SK-N-SH treated with all-trans-retinoic acid at 6 μM for 48 hours (cell line): Measurements from ENCODE around the gene DGCR6.

Experiments
- ARNTL ChIP-seq: fragments of 450-650 bp; formaldehyde crosslinking; IDR thresholded peaks from 2 replicates; pipeline ENCODE4 v1.5.0; 2020; ENCODE audit warnings: low read depth, mild to moderate bottlenecking, moderate library complexity, borderline replicate concordance
- BACH2 ChIP-seq: fragments of 250-450 bp; sonication (Bioruptor Pico); IDR thresholded peaks from 2 replicates; pipeline ENCODE4 v1.9.0; 2021; ENCODE audit warnings: mild to moderate bottlenecking, borderline replicate concordance
- ESRRG ChIP-seq: fragments of 250-450 bp; sonication (Bioruptor Pico); IDR thresholded peaks from 2 replicates; pipeline ENCODE4 v1.6.1; 2021; ENCODE audit warnings: mild to moderate bottlenecking
- PPARA ChIP-seq: fragments of 250-450 bp; sonication (Bioruptor Pico); IDR thresholded peaks from 2 replicates; pipeline ENCODE4 v1.5.0; 2020; ENCODE audit warnings: mild to moderate bottlenecking, borderline replicate concordance
- TOX ChIP-seq: fragments of 250-450 bp; sonication (Bioruptor Pico); IDR thresholded peaks from 2 replicates; pipeline ENCODE4 v1.8.0; 2021; ENCODE audit warnings: mild to moderate bottlenecking, moderate library complexity, borderline replicate concordance
- ZFP3 ChIP-seq: fragments of 250-450 bp; sonication (Bioruptor Pico); IDR thresholded peaks from 2 replicates; pipeline ENCODE4 v1.5.0; 2020; ENCODE audit warnings: mild to moderate bottlenecking, moderate library complexity
- ZFP30 ChIP-seq: fragments of 450-650 bp; formaldehyde crosslinking; IDR thresholded peaks from 2 replicates; pipeline ENCODE4 v1.5.0; 2022; ENCODE audit warnings: mild to moderate bottlenecking, moderate library complexity
- ZNF565 ChIP-seq: fragments of 450-650 bp; formaldehyde crosslinking; conservative IDR thresholded peaks from 2 replicates; pipeline ENCODE4 v1.5.0; 2020; ENCODE audit warnings: low read depth, mild to moderate bottlenecking, moderate library complexity
- ZNF8 ChIP-seq: fragments of 450-650 bp; formaldehyde crosslinking; IDR thresholded peaks from 2 replicates; pipeline ENCODE4 v1.5.0; 2020; ENCODE audit warnings: mild to moderate bottlenecking, moderate library complexity
- TF ChIP-seq, protein P1 (sequence below): fragments of 250-450 bp; sonication (Bioruptor Pico); IDR thresholded peaks from 2 replicates; pipeline ENCODE4 v1.5.0; 2020; ENCODE audit warnings: mild to moderate bottlenecking, moderate library complexity
- TF ChIP-seq, protein P2 (sequence below): fragments of 250-450 bp; sonication (Bioruptor Pico); IDR thresholded peaks from 2 replicates; pipeline ENCODE4 v1.8.0; 2020; ENCODE audit warnings: mild to moderate bottlenecking, moderate library complexity, borderline replicate concordance
- TF ChIP-seq, protein P3 (sequence below): fragments of 250-450 bp; sonication (Bioruptor Pico); IDR thresholded peaks from 2 replicates; pipeline ENCODE4 v1.5.1; 2020; ENCODE audit warnings: low read depth, mild to moderate bottlenecking, moderate library complexity

DNA sequence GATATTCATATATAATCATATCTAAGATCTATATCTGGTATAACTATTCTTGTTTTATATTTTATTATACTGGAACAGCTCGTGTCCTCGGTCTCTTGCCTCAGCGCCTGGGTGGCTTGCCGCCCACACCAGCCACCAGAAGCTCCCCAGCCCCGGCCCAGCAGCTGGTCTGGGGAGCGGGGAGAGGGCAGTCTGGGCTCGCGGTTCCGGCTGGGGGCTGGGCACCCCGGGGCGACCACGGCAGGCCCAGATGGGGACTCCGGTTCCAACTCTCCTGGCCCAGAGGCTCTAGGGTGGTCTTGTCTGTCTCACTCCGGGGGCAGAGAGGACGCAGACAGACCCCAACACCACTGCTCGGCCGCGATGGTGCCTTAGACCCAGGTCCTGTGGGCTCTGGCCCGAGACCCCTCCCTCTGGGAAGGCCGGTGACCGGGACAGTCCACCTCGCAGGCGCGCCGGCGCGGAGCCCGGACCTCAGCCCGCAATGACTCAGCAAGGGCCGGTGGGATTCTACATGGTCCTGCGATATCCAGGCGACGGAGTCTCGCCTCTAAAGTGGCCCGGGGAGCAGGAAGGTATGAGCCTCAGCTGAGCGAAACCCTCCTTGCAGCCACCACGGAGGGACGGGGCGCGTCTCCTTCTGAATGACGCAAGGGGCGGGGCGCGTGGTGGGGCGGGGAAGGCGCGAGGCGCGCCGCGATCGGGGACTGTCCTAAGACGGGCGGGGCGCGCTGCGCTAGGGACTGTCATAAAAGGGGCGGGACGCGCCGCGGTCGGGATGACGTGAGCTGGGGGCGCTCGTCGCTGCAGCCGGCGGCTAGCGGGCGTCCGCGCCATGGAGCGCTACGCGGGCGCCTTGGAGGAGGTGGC lies at the start of gene DGCR6:
- TF ChIP-seq, protein P1, sequence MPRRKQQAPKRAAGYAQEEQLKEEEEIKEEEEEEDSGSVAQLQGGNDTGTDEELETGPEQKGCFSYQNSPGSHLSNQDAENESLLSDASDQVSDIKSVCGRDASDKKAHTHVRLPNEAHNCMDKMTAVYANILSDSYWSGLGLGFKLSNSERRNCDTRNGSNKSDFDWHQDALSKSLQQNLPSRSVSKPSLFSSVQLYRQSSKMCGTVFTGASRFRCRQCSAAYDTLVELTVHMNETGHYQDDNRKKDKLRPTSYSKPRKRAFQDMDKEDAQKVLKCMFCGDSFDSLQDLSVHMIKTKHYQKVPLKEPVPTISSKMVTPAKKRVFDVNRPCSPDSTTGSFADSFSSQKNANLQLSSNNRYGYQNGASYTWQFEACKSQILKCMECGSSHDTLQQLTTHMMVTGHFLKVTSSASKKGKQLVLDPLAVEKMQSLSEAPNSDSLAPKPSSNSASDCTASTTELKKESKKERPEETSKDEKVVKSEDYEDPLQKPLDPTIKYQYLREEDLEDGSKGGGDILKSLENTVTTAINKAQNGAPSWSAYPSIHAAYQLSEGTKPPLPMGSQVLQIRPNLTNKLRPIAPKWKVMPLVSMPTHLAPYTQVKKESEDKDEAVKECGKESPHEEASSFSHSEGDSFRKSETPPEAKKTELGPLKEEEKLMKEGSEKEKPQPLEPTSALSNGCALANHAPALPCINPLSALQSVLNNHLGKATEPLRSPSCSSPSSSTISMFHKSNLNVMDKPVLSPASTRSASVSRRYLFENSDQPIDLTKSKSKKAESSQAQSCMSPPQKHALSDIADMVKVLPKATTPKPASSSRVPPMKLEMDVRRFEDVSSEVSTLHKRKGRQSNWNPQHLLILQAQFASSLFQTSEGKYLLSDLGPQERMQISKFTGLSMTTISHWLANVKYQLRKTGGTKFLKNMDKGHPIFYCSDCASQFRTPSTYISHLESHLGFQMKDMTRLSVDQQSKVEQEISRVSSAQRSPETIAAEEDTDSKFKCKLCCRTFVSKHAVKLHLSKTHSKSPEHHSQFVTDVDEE, result no peak
- TF ChIP-seq ESRRG (CRISPR knock-in tag), result no peak
- TF ChIP-seq, protein P2, sequence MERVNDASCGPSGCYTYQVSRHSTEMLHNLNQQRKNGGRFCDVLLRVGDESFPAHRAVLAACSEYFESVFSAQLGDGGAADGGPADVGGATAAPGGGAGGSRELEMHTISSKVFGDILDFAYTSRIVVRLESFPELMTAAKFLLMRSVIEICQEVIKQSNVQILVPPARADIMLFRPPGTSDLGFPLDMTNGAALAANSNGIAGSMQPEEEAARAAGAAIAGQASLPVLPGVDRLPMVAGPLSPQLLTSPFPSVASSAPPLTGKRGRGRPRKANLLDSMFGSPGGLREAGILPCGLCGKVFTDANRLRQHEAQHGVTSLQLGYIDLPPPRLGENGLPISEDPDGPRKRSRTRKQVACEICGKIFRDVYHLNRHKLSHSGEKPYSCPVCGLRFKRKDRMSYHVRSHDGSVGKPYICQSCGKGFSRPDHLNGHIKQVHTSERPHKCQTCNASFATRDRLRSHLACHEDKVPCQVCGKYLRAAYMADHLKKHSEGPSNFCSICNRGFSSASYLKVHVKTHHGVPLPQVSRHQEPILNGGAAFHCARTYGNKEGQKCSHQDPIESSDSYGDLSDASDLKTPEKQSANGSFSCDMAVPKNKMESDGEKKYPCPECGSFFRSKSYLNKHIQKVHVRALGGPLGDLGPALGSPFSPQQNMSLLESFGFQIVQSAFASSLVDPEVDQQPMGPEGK, result no peak
- TF ChIP-seq BACH2 (CRISPR knock-in tag), result no peak
- TF ChIP-seq ZNF8, result no peak
- no peak for TF ChIP-seq ARNTL
- no peak for TF ChIP-seq ZNF565 (CRISPR knock-in tag)
- TF ChIP-seq TOX (CRISPR knock-in tag), result no peak
- TF ChIP-seq, protein P3, sequence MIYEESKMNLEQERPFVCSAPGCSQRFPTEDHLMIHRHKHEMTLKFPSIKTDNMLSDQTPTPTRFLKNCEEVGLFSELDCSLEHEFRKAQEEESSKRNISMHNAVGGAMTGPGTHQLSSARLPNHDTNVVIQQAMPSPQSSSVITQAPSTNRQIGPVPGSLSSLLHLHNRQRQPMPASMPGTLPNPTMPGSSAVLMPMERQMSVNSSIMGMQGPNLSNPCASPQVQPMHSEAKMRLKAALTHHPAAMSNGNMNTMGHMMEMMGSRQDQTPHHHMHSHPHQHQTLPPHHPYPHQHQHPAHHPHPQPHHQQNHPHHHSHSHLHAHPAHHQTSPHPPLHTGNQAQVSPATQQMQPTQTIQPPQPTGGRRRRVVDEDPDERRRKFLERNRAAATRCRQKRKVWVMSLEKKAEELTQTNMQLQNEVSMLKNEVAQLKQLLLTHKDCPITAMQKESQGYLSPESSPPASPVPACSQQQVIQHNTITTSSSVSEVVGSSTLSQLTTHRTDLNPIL (CRISPR knock-in tag), result no peak
- no peak for TF ChIP-seq ZFP3 (CRISPR knock-in tag)
- TF ChIP-seq PPARA (CRISPR knock-in tag), result no peak
- no peak for TF ChIP-seq ZFP30 (CRISPR knock-in tag)
